Measurements from ENCODE around the gene FBXL7.

FBXL7 gene

DNA sequence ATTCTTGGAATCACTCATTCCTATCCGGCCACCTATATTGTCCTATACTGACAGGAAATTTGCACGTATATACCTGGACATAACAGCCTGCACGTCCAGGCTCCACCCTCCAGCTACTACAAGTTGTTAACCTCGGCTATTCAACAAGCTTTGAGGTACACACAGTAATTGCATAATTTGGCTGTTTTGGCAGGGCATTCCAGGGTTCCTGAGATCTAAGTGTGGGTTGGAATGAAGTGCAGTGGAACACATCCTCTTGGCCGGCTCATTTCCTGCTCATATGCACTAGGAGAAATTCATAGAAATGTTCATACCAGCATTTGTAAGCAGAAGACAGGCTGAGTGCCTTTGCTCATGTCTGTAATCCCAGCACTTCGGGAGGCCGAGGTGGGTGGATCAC lies 222.3 kb downstream of the FBXL7 start:
- DNase-seq, result no peak

DNA sequence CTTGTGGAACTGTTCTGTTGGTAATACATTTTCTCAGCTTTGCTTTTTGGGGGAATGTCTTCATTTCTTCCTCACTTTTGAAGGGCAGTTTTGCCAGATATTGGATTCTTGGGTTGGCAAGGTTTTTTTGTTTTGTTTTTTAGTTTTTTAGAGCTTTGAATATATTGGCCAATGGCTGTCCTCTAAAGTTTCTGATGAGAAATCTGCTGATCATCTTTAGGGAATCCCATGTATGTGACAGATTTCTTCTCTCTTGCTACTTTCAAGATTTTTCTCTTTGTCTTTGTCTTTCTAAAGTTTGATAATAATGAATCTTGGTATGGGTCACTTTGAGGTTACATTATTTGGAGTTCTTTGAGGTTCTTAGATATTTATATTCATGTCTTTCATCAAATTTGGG lies 227.4 kb downstream of the FBXL7 start:
- DNase-seq, result no peak

DNA sequence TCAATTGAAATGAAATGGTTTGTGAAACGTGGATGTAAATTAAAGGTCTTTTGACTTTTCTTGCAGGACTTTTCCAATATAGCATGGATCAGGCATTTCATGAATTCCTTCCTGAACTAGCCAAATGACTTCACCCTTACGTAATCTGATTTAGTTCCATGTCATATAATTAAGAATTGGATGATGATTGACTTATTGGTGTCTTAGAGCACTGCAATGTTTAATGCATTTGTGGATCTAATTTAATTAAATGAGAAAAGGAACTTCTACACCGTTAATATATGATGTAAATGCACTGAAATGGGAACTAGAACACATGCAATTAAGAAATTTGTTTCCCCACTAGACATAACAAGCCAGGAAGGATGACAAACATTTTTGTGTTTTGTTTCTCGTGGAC lies 228.8 kb downstream of the FBXL7 start:
- no peak for DNase-seq

DNA sequence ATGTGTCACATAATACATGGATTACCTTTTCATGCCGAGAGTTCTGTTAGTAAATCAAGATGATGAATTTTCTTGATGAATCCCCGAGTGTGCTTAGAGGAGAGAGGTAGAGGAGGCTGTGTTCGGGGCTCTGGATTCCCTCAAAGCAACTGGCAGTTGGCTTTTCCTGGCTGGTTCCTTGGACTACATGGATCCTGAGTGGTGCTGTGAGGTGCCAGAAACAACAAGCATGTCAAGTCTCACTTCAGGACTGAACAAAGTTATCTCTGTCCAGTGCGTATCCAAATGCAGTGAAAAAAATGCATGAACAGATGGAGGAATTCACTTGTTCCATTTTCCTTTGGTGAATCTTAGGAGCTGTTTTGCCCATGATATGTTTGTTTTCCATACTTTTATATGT lies 231.7 kb downstream of the FBXL7 start:
- no peak for DNase-seq

DNA sequence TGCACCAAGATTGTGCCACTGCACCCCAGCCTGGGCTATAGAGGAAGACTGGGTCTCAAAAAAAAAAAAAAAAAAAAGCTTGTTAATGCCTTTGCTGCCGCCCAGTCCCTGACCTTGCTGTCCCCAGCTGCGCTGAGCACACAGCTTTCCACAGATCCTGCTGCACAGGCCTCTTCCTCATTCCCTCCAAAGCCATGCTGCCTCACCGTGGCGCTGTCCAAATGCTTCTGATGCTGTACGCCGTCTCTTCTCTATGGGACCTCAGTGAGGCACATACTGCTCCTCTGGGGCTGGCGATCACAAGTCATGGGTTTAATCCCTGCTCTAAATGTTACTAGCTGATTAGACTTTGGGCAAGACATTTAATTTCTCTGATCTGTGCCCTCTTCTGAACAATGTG lies 234.1 kb downstream of the FBXL7 start:
- no peak for DNase-seq

DNA sequence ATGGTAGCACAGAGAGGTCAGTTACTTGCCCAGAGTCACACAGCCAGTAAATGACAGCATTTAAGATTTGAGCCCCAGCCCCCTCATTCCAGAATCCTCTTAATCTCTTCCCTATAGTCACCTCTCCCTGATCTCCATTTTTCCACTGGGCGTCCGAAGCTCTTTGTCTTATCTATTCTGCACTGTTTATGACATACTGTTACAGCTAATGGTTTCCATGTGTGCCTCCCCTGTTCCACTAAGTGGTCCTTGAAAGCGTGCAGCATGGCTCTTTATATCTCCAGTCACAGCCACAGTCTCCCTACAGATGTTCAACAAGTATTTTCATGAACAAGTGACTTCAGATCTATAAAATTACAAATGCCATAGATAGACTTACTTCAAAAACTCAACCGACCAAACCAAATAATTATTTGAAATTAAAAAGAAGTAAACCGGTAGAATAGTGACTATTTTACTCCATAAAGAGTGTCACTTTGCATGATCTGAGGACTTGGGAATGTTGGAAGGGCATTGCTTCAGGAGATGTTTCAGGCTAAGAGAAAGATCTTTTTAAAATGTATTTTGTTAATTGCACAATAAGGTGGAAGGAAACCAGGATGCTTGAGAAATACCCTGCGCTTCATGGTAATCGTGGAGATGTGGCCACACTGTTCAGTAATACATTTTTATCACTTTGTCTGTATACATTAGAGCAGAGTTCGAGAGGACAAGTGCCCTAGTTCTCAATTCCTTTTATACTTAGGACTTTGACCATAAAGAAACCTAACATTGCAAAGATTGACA lies 237.2 kb downstream of the FBXL7 start:
- DNase-seq, result no peak

DNA sequence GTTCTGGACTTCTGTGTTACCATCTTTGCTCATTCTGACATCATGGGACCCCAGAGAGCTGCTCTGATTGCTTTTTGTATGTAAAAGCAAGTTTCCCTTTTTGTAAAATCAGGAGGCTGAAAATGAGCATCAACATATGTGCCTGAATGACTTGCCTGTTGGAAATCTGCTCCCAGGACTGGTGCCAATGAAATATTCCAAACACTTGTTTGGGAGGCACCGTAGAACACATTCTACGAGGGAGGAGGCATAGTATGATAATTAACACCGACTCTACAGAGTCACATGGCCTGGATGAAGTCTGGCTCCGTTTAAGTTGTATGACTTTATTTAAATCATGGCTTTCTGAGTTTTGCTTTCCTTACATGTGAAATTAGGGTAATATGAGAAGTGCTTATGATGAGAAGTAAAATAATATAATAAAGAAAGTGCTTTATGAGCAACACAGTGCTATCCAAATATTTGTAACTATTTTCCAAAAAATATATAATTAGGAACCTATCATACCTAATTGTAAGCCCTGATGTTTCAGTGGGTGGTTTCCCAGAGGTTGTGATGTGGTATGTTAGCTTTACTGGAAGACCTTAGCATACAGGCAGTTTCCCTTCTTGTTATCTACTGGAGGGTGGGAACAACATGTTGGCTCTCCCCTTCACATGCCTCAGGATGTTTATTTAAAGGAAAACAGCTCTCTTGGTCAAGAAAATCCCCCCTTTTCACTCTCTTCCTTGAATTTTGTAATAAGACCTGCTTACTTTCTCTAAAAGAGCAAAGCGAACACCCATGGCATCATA lies 238.1 kb downstream of the FBXL7 start:
- no peak for DNase-seq

DNA sequence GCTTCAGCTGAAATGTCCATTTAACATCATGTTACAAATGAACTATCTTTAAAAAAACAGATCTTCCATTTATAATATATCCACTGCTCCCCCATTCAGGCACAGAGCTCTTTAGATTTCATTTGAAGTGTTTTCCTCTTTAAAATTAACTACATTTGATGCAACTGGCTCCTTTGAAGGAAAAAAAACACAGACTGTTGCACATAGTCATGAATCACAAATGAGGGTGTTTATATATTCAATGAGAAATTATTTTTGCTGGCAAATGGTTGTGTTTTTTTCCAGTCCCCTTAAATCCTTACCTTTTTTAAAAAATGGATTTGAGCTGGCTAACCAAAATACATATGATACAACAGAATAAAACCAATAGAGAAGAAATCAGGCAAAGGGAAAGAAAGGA lies 240.4 kb downstream of the FBXL7 start:
- DNase-seq, result no peak

DNA sequence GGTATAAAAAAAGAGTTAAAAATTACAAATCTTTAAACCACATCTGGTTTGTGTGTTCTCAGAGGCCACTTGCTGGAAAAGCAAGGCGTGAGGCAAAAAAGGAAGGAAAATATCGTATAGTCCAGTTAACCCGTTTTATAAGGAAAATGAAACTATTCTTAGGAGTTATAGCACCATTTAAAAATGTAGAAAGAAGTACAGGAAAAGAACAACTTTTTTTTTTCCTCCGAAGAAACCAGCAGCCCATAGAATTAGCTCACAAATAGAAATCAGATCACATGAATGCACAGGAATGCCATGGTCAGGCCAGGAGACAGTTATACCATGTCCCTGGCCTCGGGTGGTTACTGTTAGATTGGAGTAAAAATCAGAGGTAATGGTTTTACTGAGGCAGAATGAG lies 241.6 kb downstream of the FBXL7 start:
- DNase-seq, result no peak

DNA sequence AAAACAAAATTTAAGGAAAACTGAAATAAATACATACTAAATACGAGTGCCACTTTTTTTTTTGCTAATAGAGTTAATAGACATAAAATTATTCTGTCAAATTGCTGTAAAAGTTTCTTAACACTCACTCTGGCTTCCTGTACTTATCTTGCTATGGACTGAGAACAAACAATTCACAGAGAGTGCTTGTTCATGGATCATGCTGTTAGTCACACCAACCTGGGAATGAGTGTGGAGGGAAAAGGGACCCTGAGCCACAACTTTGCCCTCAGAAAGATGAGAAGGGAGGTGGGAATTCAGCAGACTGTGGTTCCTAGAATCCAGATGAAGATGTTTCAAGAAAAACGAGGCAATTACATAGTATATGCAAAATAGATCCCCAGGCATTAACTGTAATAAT lies 246.9 kb downstream of the FBXL7 start:
- DNase-seq, result no peak

DNA sequence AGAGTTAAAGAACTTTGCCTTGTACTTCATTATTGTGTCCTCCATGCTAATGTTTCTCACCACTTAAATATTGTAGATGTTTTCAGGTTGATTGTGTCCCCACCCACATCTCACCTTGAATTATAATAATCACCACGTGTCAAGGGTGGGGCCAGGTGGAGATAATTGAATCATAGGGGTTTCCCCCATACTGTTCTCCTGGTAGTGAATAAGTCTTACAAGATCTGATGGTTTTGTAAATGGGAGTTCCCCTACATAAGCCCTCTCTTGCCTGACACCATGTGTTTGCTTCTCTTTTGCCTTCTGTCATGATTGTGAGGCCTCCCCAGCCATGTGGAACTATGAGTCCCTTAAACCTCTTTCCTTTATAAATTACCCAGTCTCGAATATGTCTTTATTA lies 248.3 kb downstream of the FBXL7 start:
- no peak for DNase-seq

DNA sequence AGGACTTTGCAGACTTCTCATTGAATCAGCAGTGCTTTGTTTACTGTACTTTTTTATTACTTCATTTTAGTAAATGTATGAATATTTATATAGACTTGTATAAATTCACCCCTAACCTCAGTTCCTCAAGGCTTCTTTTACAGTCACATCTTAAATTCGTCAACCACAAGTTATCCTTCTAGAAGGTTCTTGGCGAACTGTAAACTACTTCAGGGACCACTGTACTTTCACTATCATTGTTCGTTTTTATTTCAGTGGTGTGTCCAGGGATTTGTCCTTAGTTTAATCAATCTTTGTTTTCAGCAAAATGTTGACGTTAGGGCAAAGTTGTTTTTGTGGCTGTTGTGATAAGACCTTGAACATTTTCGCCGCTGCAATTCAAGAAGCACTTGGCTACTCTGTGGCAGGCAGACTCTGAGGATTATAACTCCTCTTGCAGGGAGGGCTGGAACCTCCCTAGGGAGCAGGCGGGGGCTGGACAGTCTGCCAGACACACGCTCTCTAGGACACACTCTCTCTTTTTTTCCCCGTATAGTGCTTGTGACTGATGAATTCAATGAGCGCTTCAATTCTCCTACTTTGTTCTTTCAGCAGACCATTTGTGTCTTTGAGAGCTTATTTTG lies 252.8 kb downstream of the FBXL7 start:
- no peak for DNase-seq

DNA sequence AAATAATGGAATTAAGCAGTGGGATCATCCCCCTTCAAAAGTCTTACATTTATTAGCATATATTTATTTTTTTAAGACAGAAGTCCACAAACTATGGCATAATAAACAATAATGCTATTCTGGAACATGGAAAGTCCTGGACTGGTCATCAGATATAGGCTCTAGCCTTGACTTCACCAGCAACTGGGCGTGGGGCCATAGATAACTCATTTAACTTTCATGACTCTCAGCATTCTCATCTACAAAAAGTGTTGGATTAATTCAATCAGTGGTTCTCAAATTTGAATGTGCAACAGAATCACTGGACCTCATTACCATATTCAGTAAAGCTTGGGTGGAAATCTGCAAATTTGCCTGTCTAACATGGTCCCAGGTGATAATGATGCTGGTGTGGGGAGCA lies 253.8 kb downstream of the FBXL7 start:
- no peak for DNase-seq

DNA sequence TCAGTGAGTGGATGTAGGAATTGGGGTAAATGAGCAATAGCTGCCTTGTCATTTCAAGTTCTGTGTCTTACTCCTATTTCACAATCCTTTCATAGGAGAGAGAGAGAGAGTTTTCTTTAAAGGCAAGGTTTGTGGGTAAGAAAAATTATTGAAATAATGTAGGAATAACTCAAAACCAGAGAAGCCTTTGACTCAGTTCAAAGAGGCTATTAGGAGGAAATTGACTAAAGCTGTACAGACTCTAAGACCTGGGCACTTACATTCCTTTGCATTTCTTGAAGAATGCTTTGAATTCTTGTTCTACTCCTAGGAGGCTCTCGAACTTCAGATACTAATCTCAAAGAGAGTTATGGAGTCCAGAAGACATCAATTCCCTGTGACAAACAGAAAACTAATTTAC lies 257.1 kb downstream of the FBXL7 start:
- DNase-seq, result no peak

DNA sequence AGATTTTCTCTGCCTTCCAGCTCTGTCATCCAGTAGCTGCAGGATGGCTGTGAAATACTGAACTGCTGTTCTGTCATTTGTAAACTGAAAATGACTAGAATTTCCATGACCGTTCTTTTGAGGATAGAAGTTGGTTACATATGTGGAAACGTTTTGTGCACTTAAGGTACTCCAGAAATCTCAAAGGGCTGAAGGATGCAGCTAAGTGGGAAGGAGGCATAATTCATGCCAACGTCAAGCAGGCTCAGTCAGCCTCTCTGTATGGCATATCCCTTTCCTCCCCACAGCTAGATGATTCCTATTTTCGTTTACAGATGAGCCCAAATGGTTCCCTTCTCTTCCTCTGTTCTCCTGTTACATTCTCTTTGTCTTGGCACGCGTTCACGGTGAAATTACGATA lies 257.6 kb downstream of the FBXL7 start:
- no peak for DNase-seq

DNA sequence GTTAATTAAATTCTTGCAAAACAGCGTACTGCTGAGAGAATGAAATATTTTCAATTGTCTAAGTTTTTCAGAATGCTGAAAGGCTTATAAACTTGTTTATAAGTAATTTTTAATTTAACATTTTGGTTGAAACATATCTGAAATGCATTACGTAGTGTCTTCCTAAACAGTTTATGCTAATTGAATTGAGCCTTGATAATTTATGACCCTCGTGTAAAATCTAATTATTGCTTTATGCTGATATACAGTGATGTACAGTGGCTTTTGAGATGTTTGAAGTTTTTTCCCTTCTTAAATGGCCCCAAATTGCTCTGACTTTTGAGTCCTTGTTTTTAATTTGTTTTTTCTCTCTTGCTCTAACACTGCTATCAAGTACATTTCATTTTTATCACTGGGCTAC lies 262.7 kb downstream of the FBXL7 start:
- DNase-seq, result no peak

DNA sequence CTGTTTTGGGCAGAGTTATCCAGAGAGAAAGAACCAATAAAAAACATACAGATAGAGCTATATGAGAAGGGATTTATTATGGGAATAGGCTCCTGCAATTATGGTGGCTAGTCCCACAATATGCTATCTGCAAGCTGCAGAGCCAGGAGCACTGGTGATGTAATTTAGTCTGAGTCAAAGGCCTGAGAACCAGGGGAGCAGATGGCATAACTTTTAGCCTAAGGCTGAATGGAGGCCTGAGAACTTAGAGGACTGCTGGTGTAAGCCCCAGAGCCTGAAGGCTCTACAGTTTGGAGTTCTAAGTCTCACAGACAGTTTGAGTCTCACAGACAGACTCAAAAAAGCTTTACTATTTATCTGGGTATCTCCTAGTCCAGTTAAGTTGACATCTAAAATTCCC lies 263.8 kb downstream of the FBXL7 start:
- no peak for DNase-seq

DNA sequence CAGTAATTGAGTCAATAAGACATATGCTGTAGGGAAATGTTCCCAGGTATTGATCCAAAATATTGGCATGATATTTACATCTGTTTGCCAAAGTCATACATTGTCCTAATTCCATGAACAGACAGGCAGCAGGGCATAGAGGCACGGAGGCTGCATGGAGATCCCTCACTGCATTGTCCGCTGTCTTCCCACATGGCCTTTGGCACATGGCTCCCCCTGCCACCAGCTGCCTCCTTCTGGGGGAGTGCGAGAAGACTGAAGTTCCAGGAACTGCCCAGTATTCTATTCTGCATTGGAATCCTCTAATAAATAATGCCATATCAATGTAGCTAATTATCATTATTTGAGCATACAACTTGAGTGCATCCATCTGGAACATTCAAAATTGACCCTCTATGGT lies 269.0 kb downstream of the FBXL7 start:
- DNase-seq, result no peak

DNA sequence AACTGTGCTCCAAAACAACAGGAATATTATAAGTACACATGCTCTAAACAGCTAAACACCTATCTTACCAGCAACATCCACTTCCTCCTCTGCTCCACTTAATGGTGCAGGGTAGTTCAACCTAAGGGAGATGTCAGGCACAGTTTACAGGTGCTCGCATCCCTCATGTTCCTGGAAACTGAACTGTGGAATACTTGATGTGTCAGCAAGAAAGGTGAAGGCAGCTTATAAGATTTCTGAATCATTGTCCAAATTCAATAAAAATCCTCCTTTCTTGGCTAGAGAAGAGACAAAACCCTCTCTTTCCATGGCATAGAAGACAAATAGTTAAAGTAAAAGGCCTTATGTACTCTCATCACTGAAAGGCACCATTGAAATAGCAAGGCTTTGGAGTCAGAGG lies 272.2 kb downstream of the FBXL7 start:
- DNase-seq, result no peak

DNA sequence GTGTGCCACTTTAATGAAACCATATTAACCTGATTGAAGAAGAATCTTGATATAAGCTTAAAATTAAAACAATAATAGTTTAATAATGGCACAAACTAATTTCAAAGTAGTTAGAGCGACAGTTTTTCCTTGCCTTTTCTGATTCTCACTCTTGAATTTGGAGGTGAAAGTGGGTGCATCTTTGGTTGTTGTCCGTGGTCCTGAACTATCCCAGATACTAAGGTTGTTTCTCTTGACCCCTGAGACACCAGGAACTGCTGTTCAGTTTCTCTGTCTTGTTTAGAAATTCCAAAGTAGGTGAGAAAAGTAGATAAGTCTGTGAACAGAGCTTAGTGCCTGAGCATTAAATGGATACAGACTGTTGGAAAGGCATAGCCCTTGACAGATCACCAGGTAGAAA lies 274.7 kb downstream of the FBXL7 start:
- no peak for DNase-seq

DNA sequence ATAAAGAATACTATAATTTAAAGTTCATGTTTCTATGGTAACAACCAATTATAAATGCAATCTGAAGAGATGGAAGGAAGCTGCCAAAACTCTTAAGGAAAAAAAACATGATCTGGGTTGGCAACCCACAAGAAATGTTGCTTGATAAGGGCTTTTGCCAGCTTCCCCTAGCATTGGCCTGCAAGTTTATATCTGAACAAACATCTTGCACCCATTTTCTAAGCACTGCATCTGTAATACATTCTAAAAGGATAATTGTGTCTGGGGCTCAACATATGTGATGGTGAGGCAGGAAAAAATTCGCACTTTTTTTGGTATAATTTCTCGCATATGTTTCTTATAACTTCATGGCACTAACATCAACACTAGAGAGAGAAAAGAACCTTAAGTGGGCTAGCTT lies 276.4 kb downstream of the FBXL7 start:
- no peak for DNase-seq

DNA sequence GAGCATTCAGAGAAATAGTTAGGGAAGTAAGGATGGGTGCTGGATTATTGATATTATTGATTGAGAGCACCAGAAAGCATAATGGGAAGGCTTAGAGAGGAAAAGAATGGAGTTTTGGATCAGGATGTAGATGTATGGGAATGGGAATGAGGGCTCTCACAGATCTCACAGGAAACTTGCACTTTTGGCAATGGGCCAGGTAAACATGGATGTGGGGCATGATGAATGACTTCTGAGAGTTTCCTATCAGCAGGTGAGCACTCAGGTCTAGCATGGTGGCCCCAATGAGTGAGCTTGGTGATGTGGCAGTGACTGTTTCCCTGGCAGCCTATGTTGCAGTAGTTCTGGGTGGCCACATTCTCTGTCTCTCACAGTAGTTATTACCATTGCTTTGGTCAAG lies 283.8 kb downstream of the FBXL7 start:
- no peak for DNase-seq

DNA sequence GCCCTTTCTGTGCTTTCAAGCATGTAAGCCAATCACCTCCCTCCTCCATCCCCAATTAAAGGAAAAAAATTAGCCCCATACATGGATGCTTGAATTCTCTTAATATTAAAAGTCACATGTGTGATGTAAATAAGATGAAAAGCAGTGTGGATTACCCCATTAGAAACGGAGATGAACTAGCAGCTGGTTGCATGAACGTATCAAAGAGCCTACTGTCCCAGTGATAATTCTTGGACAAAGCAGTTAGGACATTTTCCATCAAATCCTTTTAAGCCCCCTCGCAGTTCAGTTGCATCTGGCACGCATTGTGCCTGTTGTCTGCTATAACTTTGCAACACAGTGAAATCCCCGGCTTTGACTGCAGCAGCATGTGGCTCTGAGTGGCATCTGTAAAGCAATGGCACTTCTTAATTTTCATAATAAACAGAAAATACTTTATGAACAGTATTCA lies 285.6 kb downstream of the FBXL7 start:
- DNase-seq, result no peak

DNA sequence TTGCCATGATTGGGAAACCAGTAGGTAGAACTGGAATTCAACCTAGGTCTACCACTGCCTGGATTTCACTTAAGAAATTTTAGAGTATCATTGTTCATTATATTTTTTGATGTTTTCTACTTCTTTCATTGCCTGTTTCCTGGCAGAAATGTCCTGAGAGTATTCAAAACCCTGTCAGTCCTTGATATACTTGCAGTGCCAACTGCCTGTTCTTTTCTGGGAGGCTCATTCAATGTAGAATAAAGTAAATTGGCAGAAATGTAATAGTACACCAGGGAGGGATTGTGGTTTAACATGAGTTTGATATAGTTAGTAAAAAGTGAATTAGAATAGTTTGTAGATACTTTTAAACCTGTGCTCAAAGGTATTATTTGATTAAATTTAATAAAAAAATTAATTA lies 286.3 kb downstream of the FBXL7 start:
- no peak for DNase-seq

All from NCI-H146 (cell line).